Kidney (tissue), 14 donors: ENCODE data around the gene DLX5. TPM values are rescaled to one million over a fixed set of nuclear protein-coding genes. Genes with fewer than 3 reads are reported as not detected.

Source experiments
- DNase-seq, 5 donors: peaks; one replicate each; pipeline ENCODE4 v3.0.0-alpha.2; 2013 to 2020
- FAIRE-seq: peaks from 2 replicates; lab custom pipeline; 2012; peaks lifted over from hg19 to GRCh38; lab: Jason Lieb, UNC
- H3K27ac ChIP-seq, 2 donors: one replicate each; pipeline ENCODE4 v1.7.0; 2013; ENCODE audit warnings: low read depth in 2 of 2, low read length in 2 of 2, inconsistent platforms in 1 of 2
- H3K27me3 ChIP-seq: one replicate; pipeline ENCODE4 v1.7.1; 2013; ENCODE audit warnings: low read length, inconsistent platforms; ENCODE audit not compliant: control insufficient read depth, insufficient read depth
- H3K36me3 ChIP-seq, 3 donors: one replicate each; pipeline versions ENCODE4 v1.7.0 to v1.7.1; 2013; ENCODE audit warnings: low read length in 3 of 3, control low read depth in 1 of 3, inconsistent platforms in 1 of 3; ENCODE audit not compliant: insufficient read depth in 3 of 3, control insufficient read depth in 2 of 3
- H3K4me1 ChIP-seq, 3 donors: one replicate each; pipeline versions ENCODE4 v1.7.0 to v1.7.1; 2013; ENCODE audit warnings: low read length in 3 of 3, inconsistent platforms in 1 of 3, low read depth in 1 of 3; ENCODE audit not compliant: control insufficient read depth in 2 of 3, insufficient read depth in 2 of 3
- H3K4me3 ChIP-seq, 3 donors: one replicate each; pipeline versions ENCODE4 v1.7.0 to v1.8.1; 2013; ENCODE audit warnings: low read length in 3 of 3, control low read depth in 1 of 3, inconsistent platforms in 1 of 3
- H3K9ac ChIP-seq, 3 donors: one replicate each; pipeline versions ENCODE4 v1.7.0 to v1.7.1; 2013; ENCODE audit warnings: low read length in 3 of 3, control low read depth in 1 of 3, inconsistent platforms in 1 of 3
- H3K9me3 ChIP-seq, 3 donors: one replicate each; pipeline versions ENCODE4 v1.7.0 to v1.7.1; 2013; ENCODE audit warnings: low read length in 3 of 3, control low read depth in 1 of 3, inconsistent platforms in 1 of 3; ENCODE audit not compliant: control insufficient read depth in 2 of 3, insufficient read depth in 1 of 3
- CTCF ChIP-seq: IDR thresholded peaks from 3 replicates; pipeline ENCODE4 v1.5.1; 2012; ENCODE audit warnings: mild to moderate bottlenecking, moderate library complexity, borderline replicate concordance; ENCODE audit not compliant: insufficient read depth; ENCODE audit errors: extremely low read depth
- intact Hi-C: fragments of 100-400 bp; cut with DNase I; formaldehyde crosslinking; loops from one replicate; pipeline ENCODE4 v1.11.1; 2022
- polyA plus RNA-seq: library from polyadenylated mRNA; stranded (reverse); fragments of 350-450 nt; fragmentation: Illumina TruSeq; extraction: RNeasy Lipid Tissue Mini Kit (QIAGEN cat#74804); gene quantifications from one replicate; pipeline ENCODE4 v1.2.3, GENCODE V29; 2014; ENCODE audit warnings: low read depth, low replicate concordance; ENCODE audit not compliant: insufficient read depth
- total RNA-seq: library from RNA; stranded (reverse); fragmentation: NEBNext Ultra II Directional; extraction: Animal tissue kit (Norgen Biotek cat#: 25700); gene quantifications from one replicate; pipeline ENCODE4 v1.2.1, GENCODE V29; 2021
- donor health status: control.
- donor health status: control.
- donor health status: control.
- donor health status: control.
- donor health status: control.
- donor health status: DM: yes; HTN: yes; CAD: no.
- donor health status: Normal renal cell carcinoma (clear cell type).

The DLX5 gene
- total and polyA plus RNA-seq, 2 donors from 2014 or later = 0.82 TPM; not detected in 1

- peaks cover 0 to 5% (median 0%) of the 10 kb centered on the region in 3 donors for H3K4me1 ChIP-seq
- no peak for TF ChIP-seq CTCF
- no peak overlapping the region for H3K4me3 ChIP-seq
- no peak overlapping the region for H3K9ac ChIP-seq
- H3K27me3 ChIP-seq = peaks cover 86% of the 10 kb centered on the region
- DNase-seq (peak in 2 of 5 donors; percentile 7 to 32), FAIRE-seq (no peak)
- intact Hi-C loops = no loop called here
- no peaks in the 10 kb centered on the region for H3K9me3 ChIP-seq
- H3K36me3 ChIP-seq = no peaks in the 10 kb centered on the region
- no peak overlapping the region for H3K27ac ChIP-seq
These were observed 14.6 kb downstream of the DLX5 start for GRCh38 chr7:97009753-97010732.

GRCh38 chr7:97008275-97008917 is 16.2 kb downstream of the DLX5 start:
- H3K4me3 ChIP-seq = no peak overlapping the region
- no peak overlapping the region for H3K27ac ChIP-seq
- no peaks in the 10 kb centered on the region for H3K36me3 ChIP-seq
- H3K4me1 ChIP-seq = peaks cover 0 to 5% (median 0%) of the 10 kb centered on the region in 3 donors
- peaks cover 87% of the 10 kb centered on the region for H3K27me3 ChIP-seq
- no peak for FAIRE-seq
- intact Hi-C loops = no loop called here
- no peak overlapping the region for H3K9ac ChIP-seq
- no peaks in the 10 kb centered on the region for H3K9me3 ChIP-seq
- TF ChIP-seq CTCF = no peak
- DNase-seq = no peak

GRCh38 chr7:97007583-97007861 is 17.1 kb downstream of the DLX5 start:
- Histone ChIP-seq H3K27me3 (peaks cover 87% of the 10 kb centered on the region), H3K27ac (no peak overlapping the region), H3K9me3 (no peaks in the 10 kb centered on the region), H3K9ac (no peak overlapping the region), H3K36me3 (no peaks in the 10 kb centered on the region), H3K4me1 (peaks cover 0 to 5% (median 0%) of the 10 kb centered on the region in 3 donors), H3K4me3 (no peak overlapping the region)
- TF ChIP-seq CTCF = no peak
- no peak for FAIRE-seq
- intact Hi-C loops = no loop called here
- peak in 1 of 5 donors; percentile 9 for DNase-seq
